Activated B cell treated with CpG ODN at 0.5 μM for 24 hours (primary cell): Measurements from ENCODE around the gene ARHGDIG. TPM values are rescaled to one million over a fixed set of nuclear protein-coding genes. Genes with fewer than 3 reads are reported as not detected.
"Not testable (repeated sequence)": the region's sequence is repeated elsewhere in the genome, so short reads cannot be mapped to it uniquely, and the experiment has no call there.

Source experiments
- ATAC-seq: fragments of 200-7000 bp; cut with Tn5 transposase; one replicate; pipeline ENCODE4 v1.10.0; 2021; ENCODE audit warnings: low read depth, mild to moderate bottlenecking, moderate library complexity
- CTCF ChIA-PET: fragments of 350-600 bp; sonication (Branson Sonifier 250); formaldehyde crosslinking; loops from one replicate; lab custom pipeline; 2021; ENCODE audit warnings: antibody characterized with exemption; lab: Charles Lee
- POLR2A ChIA-PET: fragments of 350-600 bp; sonication (Branson Sonifier 250); formaldehyde crosslinking; loops from one replicate; lab custom pipeline; 2021; ENCODE audit warnings: antibody characterized with exemption; lab: Charles Lee
- DNase-seq: peaks from one replicate; pipeline ENCODE4 v3.0.0; 2022
- H3K27ac Mint-ChIP-seq: one replicate; pipeline ENCODE4 v1.8.0; 2020; ENCODE audit warnings: mixed read lengths
- H3K27me3 Mint-ChIP-seq: one replicate; pipeline ENCODE4 v1.8.0; 2021; ENCODE audit warnings: mixed read lengths
- H3K36me3 Mint-ChIP-seq: one replicate; pipeline ENCODE4 v1.8.0; 2021; ENCODE audit warnings: low read depth, mixed read lengths
- H3K4me1 Mint-ChIP-seq: one replicate; pipeline ENCODE4 v1.8.0; 2021; ENCODE audit warnings: mixed read lengths
- H3K4me3 Mint-ChIP-seq: one replicate; pipeline ENCODE4 v1.8.0; 2020; ENCODE audit warnings: mild to moderate bottlenecking, mixed read lengths
- H3K9me3 Mint-ChIP-seq: one replicate; pipeline ENCODE4 v1.8.0; 2020; ENCODE audit warnings: mixed read lengths
- intact Hi-C: fragments of 100-400 bp; cut with micrococcal nuclease; formaldehyde crosslinking; loops from one replicate; pipeline ENCODE4 v1.15.1; 2024
- total RNA-seq: library from RNA; stranded (reverse); gene quantifications from 2 replicates; pipeline ENCODE4 v1.2.3, GENCODE V29; 2022
- TF ChIP-seq, protein P1 (sequence below): fragments of 200-600 bp; IDR thresholded peaks from one replicate; pipeline ENCODE4 v1.8.0; 2022; ENCODE audit warnings: antibody characterized with exemption, mild to moderate bottlenecking

ARHGDIG gene
- total RNA-seq, 1 donor from 2014 or later = not detected

DNA sequence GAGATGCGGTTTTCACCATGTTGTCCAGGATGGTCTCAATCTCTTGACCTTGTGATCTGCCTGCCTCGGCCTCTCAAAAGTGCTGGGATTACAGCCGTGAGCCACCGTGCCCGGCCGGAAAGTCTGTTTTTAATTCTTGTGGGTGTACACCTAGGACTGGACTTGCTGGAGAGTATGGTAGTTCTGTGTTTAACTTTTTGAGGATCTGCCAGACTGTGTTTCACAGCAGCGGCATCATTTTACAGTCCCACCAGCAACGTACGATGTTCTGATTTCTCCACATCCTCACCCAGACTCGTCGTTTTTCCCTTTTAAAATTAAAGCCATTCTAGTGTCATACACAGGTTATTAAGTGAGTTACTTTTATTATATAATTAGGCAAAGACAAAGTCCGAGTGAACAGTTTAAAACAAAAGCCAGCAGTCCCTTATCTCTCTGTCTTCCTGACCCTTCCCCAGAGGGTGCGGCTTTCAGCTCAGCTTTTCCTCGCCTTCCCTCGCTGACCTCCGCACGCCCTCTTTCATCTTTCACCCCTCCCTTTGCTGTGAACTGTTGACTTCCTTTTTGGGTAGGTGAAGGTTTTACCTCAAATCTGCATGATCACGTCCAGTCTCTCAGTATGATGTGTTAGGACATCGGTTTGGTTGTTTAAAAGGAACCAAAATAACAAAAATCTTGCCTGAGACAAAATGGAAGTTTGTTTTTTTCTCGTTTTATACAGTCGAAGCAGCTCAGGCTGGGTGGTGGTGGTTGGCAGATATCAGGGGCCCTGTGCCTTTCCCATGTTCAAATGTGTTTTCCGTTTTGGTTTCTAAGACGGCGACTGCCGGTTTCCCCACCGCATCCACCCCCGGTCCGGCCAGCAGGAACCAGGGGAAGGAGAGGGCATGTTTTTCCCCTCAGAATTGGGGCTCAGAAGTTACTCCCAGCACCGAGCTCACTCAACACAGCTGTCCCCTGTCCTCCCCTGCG is 27.7 kb upstream of the ARHGDIG start:
- H3K27me3 Mint-ChIP-seq = no peaks in the 10 kb centered on the region
- intact Hi-C loops = no loop called here
- H3K9me3 Mint-ChIP-seq = no peaks in the 10 kb centered on the region
- ChIA-PET POLR2A (interaction anchor here (0.6 to 2.1 kb wide), 3 partner anchors 17 to 114 kb away, joined by 3 to 15 read pairs (median 10); partner anchors contain the start of genes FAM234A and NPRL3), CTCF (no interaction called here)
- ATAC-seq = peak; percentile 47
- H3K4me1 Mint-ChIP-seq = peaks cover 9% of the 10 kb centered on the region
- TF ChIP-seq, protein P1, sequence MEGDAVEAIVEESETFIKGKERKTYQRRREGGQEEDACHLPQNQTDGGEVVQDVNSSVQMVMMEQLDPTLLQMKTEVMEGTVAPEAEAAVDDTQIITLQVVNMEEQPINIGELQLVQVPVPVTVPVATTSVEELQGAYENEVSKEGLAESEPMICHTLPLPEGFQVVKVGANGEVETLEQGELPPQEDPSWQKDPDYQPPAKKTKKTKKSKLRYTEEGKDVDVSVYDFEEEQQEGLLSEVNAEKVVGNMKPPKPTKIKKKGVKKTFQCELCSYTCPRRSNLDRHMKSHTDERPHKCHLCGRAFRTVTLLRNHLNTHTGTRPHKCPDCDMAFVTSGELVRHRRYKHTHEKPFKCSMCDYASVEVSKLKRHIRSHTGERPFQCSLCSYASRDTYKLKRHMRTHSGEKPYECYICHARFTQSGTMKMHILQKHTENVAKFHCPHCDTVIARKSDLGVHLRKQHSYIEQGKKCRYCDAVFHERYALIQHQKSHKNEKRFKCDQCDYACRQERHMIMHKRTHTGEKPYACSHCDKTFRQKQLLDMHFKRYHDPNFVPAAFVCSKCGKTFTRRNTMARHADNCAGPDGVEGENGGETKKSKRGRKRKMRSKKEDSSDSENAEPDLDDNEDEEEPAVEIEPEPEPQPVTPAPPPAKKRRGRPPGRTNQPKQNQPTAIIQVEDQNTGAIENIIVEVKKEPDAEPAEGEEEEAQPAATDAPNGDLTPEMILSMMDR = no peak
- peaks cover 52% of the 10 kb centered on the region for H3K36me3 Mint-ChIP-seq
- H3K27ac Mint-ChIP-seq = peak overlapping the region; percentile 73
- no peak for DNase-seq
- H3K4me3 Mint-ChIP-seq = peak overlapping the region; percentile 73

DNA sequence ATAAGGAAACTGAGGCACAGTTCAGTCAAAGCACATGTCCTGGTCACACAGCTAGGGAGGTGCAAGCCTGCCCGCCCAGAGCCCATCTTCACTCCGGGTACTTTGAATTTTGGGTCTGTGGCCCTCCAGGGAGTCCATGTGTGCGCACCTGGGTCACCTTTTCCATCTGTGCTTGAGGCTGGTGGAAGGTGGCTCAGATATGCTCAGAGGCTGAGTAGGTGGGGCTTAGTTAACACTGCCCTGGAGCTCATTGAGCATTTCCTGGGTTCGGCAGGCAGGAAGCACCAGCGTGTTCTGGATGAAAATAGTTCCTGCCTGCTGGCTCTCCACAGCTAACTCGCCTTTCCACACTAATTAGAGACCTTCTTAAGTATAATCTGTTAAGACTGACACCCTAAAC is 26.6 kb upstream of the ARHGDIG start:
- Mint-ChIP-seq H3K27ac (no peak overlapping the region), H3K36me3 (peaks cover 53% of the 10 kb centered on the region), H3K9me3 (no peaks in the 10 kb centered on the region), H3K4me3 (no peak overlapping the region), H3K27me3 (no peaks in the 10 kb centered on the region), H3K4me1 (peaks cover 9% of the 10 kb centered on the region)
- ATAC-seq = no peak
- TF ChIP-seq, protein P1 = no peak
- intact Hi-C loops = no loop called here
- POLR2A ChIA-PET = no interaction called here
- DNase-seq = no peak
- CTCF ChIA-PET = no interaction called here

DNA sequence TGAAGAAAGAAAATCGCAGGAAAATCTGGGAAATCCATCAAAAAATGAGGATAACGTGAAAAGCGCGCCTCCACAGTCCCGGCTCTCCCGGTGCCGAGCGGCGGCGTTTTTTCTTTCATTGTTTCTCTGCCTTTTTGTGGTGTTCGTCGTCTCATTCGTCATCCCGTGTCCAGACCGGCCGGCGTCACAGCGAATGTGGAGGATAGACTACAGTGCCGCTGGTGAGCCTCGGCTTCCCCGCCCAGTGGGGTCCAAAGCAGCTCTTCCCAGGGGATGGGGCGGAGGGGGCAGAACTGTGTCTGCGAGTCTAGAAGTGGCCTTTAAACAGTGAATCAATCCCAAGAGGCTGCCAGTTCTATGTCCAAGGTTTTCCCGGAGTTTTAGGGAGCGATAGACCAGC is 25.9 kb upstream of the ARHGDIG start:
- ChIA-PET POLR2A (no interaction called here), CTCF (no interaction called here)
- ATAC-seq (no peak), DNase-seq (no peak)
- Mint-ChIP-seq H3K4me1 (peaks cover 9% of the 10 kb centered on the region), H3K27me3 (no peaks in the 10 kb centered on the region), H3K4me3 (no peak overlapping the region), H3K36me3 (peaks cover 58% of the 10 kb centered on the region), H3K27ac (no peak overlapping the region), H3K9me3 (no peaks in the 10 kb centered on the region)
- TF ChIP-seq, protein P1 = no peak
- intact Hi-C loops = no loop called here

DNA sequence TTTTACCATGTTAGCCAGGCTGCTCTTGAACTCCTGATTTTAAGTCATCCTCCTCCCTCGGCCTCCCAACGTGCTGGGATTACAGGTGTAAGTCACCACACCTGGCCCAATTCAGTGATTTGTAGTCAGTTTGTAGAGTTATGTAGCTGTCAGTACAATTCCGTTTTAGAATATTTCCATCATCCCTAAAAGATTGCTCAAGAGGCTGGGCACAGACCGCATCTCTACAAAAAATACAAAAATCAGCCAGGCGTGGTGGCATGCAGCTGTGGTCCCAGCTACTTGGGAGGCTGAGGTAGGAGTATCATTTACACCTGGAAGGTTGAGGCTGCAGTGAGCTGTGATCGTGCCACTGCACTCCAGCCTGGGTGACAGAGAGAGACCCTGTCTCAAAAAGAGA is 25.2 kb upstream of the ARHGDIG start:
- ATAC-seq = no peak
- Mint-ChIP-seq H3K27me3 (no peaks in the 10 kb centered on the region), H3K4me1 (peaks cover 9% of the 10 kb centered on the region), H3K4me3 (no peak overlapping the region), H3K27ac (no peak overlapping the region), H3K9me3 (no peaks in the 10 kb centered on the region), H3K36me3 (peaks cover 61% of the 10 kb centered on the region)
- intact Hi-C loops = no loop called here
- ChIA-PET POLR2A (no interaction called here), CTCF (no interaction called here)
- DNase-seq = no peak
- TF ChIP-seq, protein P1 = no peak

DNA sequence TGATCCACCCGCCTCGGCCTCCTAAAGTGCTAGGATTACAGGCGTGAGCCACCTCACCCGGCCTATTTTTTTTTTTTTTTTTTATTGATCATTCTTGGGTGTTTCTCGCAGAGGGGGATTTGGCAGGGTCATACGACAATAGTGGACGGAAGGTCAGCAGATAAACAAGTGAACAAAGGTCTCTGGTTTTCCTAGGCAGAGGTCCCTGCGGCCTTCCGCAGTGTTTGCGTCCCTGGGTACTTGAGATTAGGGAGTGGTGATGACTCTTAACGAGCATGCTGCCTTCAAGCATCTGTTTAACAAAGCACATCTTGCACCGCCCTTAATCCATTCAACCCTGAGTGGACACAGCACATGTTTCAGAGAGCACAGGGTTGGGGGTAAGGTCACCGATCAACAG is 22.3 kb upstream of the ARHGDIG start:
- DNase-seq, H3K4me3 Mint-ChIP-seq, CTCF ChIA-PET, H3K9me3 Mint-ChIP-seq, intact Hi-C loops, H3K27ac Mint-ChIP-seq, ATAC-seq, POLR2A ChIA-PET, H3K4me1 Mint-ChIP-seq, H3K27me3 Mint-ChIP-seq: not testable (repeated sequence)
- peaks cover 67% of the 10 kb centered on the region for H3K36me3 Mint-ChIP-seq
